Body of pancreas (tissue), 4 donors: ENCODE measurements around the gene NLRC4.

ENCODE experiments used
- CTCF ChIP-seq, 7 experiments: fragments of 450-650 bp in 4 of 7; fragments of 200-600 bp in 3 of 7; sonication (generic) in 3 of 7; IDR thresholded peaks; one replicate each; pipeline ENCODE4 v1.5.1; 2016 to 2019; ENCODE audit warnings: antibody characterized with exemption in 7 of 7
- POLR2A ChIP-seq, 3 donors: fragments of 450-650 bp; IDR thresholded peaks; one replicate each; pipeline ENCODE4 v1.6.1; 2016; ENCODE audit warnings: antibody characterized with exemption in 3 of 3, mild to moderate bottlenecking in 2 of 3

GRCh38 chr2:32249731-32250236 lies 14.9 kb downstream of the NLRC4 start:
- TF ChIP-seq POLR2A (IDR thresholded peaks at IDR 0.05) (no peak), CTCF (IDR thresholded peaks at IDR 0.05) (no peak)
